Mesodermal cell (in vitro differentiated cells): ENCODE data around the gene CD151.

Experiments
- H3K27ac ChIP-seq: 2 replicates; pipeline ENCODE4 v1.7.0; 2013; ENCODE audit warnings: mild to moderate bottlenecking, low read depth, low read length, moderate library complexity; ENCODE audit not compliant: severe bottlenecking
- H3K36me3 ChIP-seq: 2 replicates; pipeline ENCODE4 v1.7.1; 2013; ENCODE audit warnings: mild to moderate bottlenecking, low read length, moderate library complexity; ENCODE audit not compliant: control insufficient read depth, insufficient read depth
- H3K4me1 ChIP-seq: one replicate; pipeline ENCODE4 v1.7.1; 2013; ENCODE audit warnings: mild to moderate bottlenecking, low read length; ENCODE audit not compliant: insufficient read depth, control insufficient read depth, poor library complexity, severe bottlenecking
- H3K4me3 ChIP-seq: 2 replicates; pipeline ENCODE4 v1.7.0; 2013; ENCODE audit warnings: low read length, control low read depth, mild to moderate bottlenecking; ENCODE audit not compliant: insufficient read depth, poor library complexity, severe bottlenecking; ENCODE audit errors: extremely low read depth
- H3K9me3 ChIP-seq: 2 replicates; pipeline ENCODE4 v1.7.1; 2013; ENCODE audit warnings: mild to moderate bottlenecking, low read length, moderate library complexity; ENCODE audit not compliant: control insufficient read depth
- WGBS, 2 experiments: methylation state at CpG; one replicate each; pipeline ENCODE4 v1.1.5; 2013; ENCODE audit warnings: missing lambda C conversion rate in 2 of 2; ENCODE audit not compliant: insufficient coverage in 2 of 2; 5-methylcytosine and 5-hydroxymethylcytosine counted together

The CD151 gene

GRCh38 chr11:846496-847098, 13.8 kb downstream of the CD151 start:
- Histone ChIP-seq H3K27ac (no peak overlapping the region), H3K9me3 (no peaks in the 10 kb centered on the region), H3K4me1 (peaks cover 44% of the 10 kb centered on the region), H3K36me3 (no peaks in the 10 kb centered on the region), H3K4me3 (no peak overlapping the region)
- 93 to 95% methylated on average over 10 to 11 of the region's 11 CpGs for WGBS, 2 experiments

GRCh38 chr11:847876-848275, 15.1 kb downstream of the CD151 start:
- Histone ChIP-seq H3K27ac (no peak overlapping the region), H3K36me3 (no peaks in the 10 kb centered on the region), H3K4me3 (no peak overlapping the region), H3K9me3 (no peaks in the 10 kb centered on the region), H3K4me1 (peaks cover 44% of the 10 kb centered on the region)
- 92 to 95% methylated on average over 14 to 15 of the region's 18 CpGs for WGBS, 2 experiments

GRCh38 chr11:848380-848931, 15.7 kb downstream of the CD151 start:
- Histone ChIP-seq H3K27ac (no peak overlapping the region), H3K36me3 (no peaks in the 10 kb centered on the region), H3K9me3 (no peaks in the 10 kb centered on the region), H3K4me3 (no peak overlapping the region), H3K4me1 (peaks cover 44% of the 10 kb centered on the region)
- WGBS, 2 experiments: 20 to 31% methylated on average over 11 to 13 of the region's 14 CpGs

GRCh38 chr11:849104-849824, 16.5 kb downstream of the CD151 start:
- H3K4me3 ChIP-seq: peak overlapping the region; percentile 39
- H3K9me3 ChIP-seq: no peaks in the 10 kb centered on the region
- 1 to 4% methylated on average over 13 to 48 of the region's 71 CpGs for WGBS, 2 experiments
- no peak overlapping the region for H3K27ac ChIP-seq
- peaks cover 2% of the 10 kb centered on the region for H3K36me3 ChIP-seq
- H3K4me1 ChIP-seq: peaks cover 41% of the 10 kb centered on the region

- Histone ChIP-seq H3K9me3 (no peaks in the 10 kb centered on the region), H3K27ac (no peak overlapping the region), H3K4me1 (peaks cover 35% of the 10 kb centered on the region), H3K36me3 (peaks cover 2% of the 10 kb centered on the region), H3K4me3 (peak overlapping the region; percentile 34)
- WGBS, 2 experiments: 2% methylated on average over 74 to 77 of the region's 97 CpGs
These were observed 17.4 kb downstream of the CD151 start for GRCh38 chr11:849951-850774.

- 19 to 23% methylated on average over 23 to 24 of the region's 28 CpGs for whole genome bisulfite sequencing, 2 experiments
- no peaks in the 10 kb centered on the region for H3K9me3 ChIP-seq
- H3K27ac ChIP-seq: no peak overlapping the region
- H3K36me3 ChIP-seq: peaks cover 2% of the 10 kb centered on the region
- H3K4me1 ChIP-seq: peaks cover 26% of the 10 kb centered on the region
- H3K4me3 ChIP-seq: peak overlapping the region; percentile 34
These were observed 18.3 kb downstream of the CD151 start for GRCh38 chr11:850775-851763.

- Histone ChIP-seq H3K4me1 (peaks cover 20% of the 10 kb centered on the region), H3K9me3 (no peaks in the 10 kb centered on the region), H3K27ac (no peak overlapping the region), H3K4me3 (no peak overlapping the region), H3K36me3 (peaks cover 2% of the 10 kb centered on the region)
- WGBS, 2 experiments: 84 to 89% methylated on average over 5 to 11 of the region's 15 CpGs
These were observed 20.0 kb downstream of the CD151 start for GRCh38 chr11:852762-853161.

- H3K4me3 ChIP-seq: no peak overlapping the region
- WGBS, 2 experiments: 91 to 95% methylated on average over 18 to 22 of the region's 27 CpGs
- peaks cover 15% of the 10 kb centered on the region for H3K4me1 ChIP-seq
- H3K36me3 ChIP-seq: peaks cover 2% of the 10 kb centered on the region
- H3K9me3 ChIP-seq: no peaks in the 10 kb centered on the region
- no peak overlapping the region for H3K27ac ChIP-seq
These were observed 21.1 kb downstream of the CD151 start for GRCh38 chr11:853682-854448.

GRCh38 chr11:854601-855329, 22.0 kb downstream of the CD151 start:
- peaks cover 11% of the 10 kb centered on the region for H3K4me1 ChIP-seq
- H3K27ac ChIP-seq: no peak overlapping the region
- H3K36me3 ChIP-seq: peaks cover 2% of the 10 kb centered on the region
- no peaks in the 10 kb centered on the region for H3K9me3 ChIP-seq
- 71 to 83% methylated on average over 13 to 20 of the region's 20 CpGs for WGBS, 2 experiments
- H3K4me3 ChIP-seq: no peak overlapping the region
